ENCODE results near the gene ENAH.

Gene ENAH

DNA sequence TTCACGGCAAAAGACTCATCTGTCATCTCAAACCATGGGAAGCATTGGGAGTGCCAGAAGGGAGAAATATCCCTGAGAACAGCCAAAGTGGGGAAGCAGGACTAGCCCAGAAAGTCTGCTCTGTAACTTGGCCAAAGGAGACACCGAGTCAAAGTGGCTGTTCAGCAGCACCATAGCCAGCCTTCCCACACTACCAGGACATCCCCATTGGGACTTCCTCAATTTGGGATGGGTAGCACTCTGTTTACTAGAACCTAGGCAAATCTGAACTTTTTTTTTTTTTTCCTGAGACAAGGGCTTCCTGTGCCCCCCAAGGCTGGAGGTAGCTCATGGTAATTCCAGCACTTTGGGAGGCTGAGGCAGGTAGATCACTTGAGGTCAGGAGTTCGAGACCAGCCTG lies 93.0 kb downstream of the ENAH start:
- no peak for DNase-seq (ENCODE audit: low read depth)

DNA sequence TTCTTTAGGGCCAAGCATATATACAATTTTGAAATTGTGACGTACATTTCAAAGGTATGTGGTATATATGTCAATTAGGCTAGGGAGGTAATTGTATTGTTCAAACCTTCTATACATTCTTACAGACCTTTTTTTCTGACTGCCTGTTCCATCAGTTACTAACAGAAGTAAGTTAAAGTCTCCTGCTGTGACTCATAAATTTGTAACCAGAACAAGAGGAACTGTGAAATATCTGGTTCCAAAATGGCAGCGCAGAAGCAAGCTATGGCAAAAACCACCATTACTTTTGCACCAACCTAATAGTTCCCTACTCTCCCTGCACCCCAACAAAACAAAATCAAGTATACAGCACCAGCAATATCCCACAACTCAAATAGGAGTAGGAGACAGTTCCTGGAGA lies 93.6 kb downstream of the ENAH start:
- no peak for DNase-seq (ENCODE audit: low read depth)

DNA sequence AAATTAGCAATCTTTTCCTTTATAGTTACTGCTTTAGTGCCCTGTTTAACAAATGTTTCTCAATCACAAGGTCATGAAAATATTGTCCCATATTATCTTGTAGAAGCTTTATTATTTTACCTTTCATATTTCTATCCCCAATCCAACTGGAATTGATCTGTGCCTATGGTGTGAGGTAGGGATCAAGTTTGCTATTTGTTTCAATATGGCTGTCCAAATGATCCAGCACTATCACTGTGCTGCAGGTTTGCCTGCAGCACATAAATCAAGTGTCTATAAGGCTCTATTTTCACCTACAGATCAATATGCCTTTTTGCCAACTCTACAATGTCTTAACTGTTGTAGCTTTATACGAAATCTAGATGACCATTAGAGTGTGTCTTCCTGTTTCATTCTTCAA lies 96.2 kb downstream of the ENAH start:
- no peak for DNase-seq (ENCODE audit: low read depth)

DNA sequence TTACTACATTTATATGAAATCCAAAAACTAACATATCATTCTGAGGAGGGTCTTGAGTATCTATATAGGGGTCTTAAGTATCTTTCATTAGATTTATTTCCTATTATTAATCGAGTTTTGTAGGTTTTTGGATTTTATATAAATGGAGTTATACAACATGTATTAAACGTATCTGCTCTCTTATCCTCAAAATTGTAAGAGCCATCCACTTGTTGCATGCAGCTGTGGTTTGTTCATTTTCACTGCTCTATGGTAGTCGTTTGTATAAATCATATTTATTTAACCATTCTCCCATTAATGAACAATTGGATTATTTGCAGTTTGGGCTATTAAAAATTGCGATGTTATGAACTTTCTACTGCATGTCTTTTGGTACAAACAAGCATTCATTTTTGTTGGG lies 97.1 kb downstream of the ENAH start:
- DNase-seq (ENCODE audit: low read depth): no peak

DNA sequence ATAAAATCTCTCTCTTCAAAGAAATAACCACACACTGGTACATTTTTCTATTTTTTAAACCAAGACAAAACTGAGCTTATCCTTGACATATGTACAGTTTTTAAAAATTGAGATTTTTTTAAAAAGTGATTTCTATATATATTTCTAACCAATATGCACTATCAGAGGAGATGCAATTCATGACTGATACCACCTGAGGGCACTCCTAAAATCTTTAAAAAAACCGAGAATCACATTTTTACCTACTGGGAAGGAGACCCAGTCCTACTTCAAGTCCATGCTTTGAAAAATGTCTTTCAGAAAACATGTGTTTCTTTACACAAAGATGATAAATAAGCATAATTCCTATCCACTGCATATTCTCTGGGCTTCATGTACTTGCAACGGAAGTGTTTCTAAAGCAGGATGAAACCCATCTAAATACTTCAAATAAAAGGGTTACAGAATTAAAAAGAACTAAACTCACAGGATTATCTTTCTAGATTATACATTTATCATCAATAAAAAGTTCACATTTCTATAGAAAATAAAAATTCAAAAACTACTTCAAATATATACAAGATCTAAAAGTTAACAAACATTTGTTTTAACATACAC lies 98.6 kb downstream of the ENAH start:
- DNase-seq (ENCODE audit: low read depth): peak; percentile 61

DNA sequence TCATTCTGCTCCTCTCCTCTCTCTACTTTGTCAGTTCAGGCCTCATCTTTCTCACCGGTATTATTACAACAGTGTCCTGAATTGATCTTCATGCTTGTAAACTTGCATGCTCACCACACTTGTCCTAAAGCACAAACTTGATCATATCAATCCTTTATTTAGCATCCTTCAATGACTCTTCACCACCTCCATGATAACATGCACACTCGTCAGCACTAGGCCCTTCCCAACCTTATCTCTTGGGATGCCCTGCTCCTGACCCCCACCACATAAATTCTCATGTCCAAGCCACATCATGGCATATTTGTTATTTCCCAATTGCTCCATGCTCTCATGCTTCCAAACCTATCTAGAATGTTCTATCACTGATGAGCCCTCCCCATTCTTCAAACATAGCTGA lies 103.1 kb downstream of the ENAH start:
- DNase-seq (ENCODE audit: low read depth): no peak

DNA sequence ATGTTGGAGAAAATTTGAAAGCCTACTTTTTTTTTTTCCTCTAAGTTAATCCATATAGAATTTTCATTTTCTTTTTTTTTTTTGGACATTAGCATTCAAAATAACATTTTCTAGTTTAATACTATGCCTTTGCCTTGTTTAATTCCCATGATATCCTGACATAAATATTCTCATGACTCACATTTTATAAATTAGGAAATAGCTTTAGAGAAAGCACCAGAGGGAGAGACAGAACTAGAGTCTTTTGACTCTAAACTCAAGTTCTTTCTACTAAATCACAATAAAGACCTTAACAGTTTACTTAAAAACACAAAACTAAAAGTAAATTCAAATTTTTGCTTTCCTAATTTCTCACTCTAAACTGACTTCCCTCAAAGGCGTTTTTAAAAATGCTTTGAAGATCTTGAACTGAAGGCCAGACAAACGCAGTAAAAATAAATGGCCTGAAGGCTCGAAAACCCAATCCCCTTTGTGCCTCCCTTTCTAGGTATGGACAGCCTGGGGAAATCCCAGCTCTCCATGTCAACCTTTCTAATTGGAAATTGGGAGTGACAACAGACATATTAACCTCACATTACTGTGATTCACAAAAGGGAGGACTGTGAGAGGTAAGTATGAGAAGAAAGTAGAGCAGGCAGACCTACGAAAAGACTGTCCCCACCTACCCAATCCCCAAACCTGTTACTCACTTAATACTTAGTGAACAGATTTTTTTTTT lies 104.6 kb downstream of the ENAH start:
- no peak for DNase-seq (ENCODE audit: low read depth)

DNA sequence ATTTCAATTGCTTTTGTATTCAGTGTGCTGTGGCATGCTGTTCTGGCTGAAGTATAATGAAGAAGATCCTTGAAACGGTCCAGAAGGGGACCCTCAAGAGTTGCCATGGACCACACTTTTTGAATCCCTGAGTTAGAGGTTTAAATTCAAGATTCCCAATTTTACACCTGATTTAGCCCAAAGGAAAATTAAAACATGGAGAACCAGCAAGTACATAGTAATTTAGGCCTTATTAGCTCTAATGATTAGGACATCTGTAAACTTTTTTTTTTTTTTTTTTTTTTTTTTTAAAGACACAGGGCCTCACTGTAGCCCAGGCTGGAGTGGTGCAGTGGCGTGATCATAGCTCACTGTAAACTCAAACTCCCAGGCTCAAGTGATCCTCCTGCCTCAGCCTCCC lies 107.3 kb downstream of the ENAH start:
- DNase-seq (ENCODE audit: low read depth): no peak

DNA sequence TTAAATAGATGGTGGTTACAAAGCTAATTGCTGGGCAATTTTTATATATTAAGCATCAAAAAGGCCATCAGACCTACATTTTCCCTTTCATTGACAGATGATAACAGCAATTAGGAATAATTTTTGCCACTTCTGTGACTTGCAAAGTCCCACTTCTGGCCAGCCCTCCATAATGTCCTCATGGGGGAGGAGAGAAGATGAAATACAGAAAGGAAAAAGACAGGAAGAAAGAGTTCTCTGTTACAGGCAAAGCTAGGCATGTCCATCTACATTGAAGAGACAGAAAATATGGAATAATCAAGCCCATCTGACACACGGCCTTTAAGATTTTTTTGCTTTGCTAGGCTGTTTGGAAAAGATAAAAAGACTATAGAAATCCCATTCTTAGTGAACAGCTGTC lies 108.0 kb downstream of the ENAH start:
- DNase-seq (ENCODE audit: low read depth): no peak

DNA sequence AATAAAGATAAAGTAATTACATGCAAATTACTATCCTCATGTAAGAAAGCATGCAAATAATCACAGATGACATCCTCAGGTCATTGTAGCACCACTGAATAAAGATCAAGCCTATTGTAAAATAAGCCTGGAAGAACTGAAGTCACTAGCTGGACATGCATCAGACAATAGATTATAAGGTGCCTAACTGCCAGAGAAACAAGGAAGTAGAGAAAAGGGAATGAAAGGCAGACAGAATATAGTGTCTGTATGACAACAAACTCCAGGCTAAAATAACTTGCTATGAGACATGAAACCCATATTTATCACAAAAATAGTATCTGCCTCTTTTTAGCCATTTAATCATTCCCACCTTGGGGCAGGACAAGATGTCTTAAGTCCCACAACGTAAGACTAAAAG lies 108.7 kb downstream of the ENAH start:
- DNase-seq (ENCODE audit: low read depth): no peak

DNA sequence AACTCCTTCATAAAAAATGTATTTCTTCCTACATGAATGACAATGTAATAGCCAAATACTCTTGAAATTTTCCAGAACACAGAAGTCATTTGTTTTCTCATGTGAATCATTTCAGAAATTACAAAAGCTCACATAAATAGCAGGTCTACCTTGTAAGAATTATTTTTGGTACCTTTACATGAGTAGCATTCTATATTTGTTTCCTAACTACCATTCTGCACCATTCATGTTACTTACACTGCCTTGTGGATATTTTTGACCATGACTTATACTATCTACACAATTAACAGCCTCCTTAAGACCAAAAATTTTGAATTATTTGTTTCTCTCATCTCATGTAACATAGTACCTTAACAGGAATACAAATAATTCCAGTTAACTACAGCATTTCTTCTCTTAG lies 109.6 kb downstream of the ENAH start:
- DNase-seq (ENCODE audit: low read depth): no peak

DNA sequence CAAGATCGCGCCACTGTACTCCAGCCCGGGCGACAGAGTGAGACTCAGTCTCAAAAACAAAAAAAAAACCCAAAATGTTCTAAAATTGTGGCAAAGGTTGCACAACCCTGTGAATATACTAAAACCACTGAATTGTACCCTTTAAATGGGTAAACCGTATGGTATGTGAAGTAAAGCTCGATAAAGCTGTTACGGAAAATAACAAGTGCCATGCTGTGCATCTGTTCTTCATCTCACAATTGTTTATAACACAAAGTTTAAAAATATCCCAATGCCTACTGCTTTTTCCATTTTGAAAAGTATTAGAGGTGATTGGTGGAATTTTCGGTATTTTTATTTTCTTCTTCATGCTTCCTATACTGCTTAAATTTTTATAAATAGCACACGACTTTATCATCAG lies 111.5 kb downstream of the ENAH start:
- no peak for DNase-seq (ENCODE audit: low read depth)

DNA sequence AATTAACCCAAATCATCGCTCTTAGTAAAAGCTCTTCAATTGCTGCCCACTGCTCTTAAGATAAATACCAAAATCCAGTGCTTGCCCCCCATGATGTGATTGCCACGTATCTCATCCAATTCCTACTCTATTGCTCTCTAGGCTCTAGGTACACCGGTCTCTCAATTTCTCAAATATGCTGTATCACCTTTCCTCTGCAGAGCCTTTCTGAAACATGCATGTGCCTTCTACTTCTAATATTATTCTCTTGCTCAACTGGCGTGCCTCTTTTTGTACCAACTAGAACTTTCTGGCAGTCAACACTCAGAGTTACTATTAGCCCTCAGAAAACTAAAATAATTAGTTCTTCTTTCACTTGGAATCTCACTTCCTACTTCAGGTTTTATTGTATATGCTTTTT lies 113.3 kb downstream of the ENAH start:
- DNase-seq (ENCODE audit: low read depth): no peak

DNA sequence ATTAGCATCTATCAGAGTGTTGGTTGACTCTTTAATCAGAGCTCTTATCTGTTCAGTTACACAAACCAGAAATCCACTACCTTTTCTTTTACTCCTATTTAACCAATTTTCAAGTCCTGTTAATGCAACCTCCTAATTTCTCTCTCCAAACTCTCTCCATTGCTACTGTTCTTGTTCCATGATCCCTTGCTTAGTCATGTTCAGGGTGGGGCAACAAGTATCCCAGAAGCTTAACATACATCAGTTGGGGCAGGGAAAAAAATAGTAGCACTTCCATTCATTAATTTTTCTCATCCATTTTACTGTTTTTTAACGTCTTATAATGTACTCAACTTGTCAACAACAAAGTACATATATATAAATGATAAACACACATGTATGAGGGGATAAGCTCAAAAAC lies 113.9 kb downstream of the ENAH start:
- no peak for DNase-seq (ENCODE audit: low read depth)

DNA sequence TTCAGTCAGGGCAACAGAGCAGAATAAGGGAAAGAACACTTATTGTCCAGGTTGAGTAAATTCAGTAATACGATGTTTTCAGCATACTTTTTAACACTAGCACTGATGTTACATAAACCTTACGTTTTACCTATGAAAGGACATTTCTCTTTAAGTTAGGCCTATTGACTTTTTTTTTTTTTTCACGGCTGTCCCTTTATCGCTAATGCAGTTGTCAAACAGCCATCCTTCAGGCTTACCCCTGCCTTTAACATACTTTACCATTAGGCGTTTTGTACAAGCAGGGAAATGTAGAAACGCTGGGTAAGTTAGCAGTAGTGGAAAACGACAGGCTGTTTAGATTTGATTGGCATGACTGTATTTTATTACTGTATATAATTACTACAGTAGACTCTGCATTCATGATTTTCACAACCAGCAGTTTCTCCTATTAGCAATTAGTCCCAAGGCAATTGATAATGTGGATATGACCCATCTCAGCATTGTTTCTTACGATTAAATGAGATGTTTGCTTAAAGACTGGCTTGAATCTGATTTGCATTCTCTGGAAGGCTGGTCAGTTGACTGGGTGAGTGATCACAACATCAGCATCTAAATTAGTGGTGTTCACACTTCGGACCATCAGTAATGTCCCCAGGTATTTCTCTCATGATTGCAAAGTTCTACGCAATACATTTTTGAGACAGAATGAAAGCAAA lies 115.2 kb downstream of the ENAH start:
- DNase-seq (ENCODE audit: low read depth): no peak

DNA sequence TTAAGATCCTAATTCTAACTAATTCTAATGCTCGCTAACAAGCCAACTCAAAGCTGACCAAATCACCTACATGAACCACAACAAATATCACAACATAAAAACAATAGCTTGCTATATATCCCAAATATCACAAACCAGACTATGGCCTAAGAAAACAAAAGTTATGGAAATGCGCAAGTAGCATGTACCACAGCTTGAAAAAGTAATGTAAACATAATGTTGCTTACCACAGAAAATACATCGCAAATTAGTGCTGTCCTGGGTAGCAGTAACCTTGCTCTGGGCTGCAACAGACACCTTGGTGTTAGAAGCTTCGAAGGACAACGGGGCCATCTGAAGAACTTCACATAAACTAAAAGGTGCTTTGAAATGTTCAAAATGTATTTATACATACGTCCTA lies 117.6 kb downstream of the ENAH start:
- no peak for DNase-seq (ENCODE audit: low read depth)

DNA sequence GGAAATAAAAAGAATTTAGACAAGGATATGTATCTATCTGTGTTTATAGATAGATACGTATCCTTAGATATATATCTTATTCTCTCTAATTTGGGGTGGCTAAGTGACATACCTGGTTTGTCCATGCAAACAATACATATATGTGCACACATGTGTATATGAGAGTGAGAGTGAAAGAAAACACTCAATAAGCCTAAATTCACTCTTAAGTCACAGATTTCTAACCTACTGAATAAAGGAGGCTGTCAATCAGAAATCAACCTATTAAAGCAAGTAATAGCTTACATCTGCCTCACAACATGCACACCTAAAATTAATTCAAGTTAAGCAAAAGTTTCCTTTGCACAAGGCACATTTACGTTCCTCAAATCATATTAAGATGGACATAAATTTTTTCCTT lies 118.2 kb downstream of the ENAH start:
- DNase-seq (ENCODE audit: low read depth): no peak

DNA sequence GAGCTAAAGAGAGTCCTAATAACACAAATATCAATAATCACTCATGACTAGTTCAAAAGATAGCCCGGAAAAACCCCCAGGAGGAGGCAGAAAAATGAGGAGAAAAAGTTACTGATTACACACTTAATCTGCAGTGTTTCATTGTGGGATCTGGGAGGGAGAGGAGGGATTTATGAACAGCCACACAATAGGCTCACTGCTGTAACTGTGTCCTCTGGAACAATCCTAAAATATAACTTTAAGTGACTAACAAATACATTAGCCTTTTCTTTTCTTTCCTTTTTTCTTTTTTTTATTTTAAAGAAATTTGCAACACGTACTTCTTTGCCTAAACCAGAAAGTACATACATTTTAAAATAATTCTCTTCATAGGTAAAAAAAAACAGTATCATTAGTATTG lies 118.8 kb downstream of the ENAH start:
- DNase-seq (ENCODE audit: low read depth): no peak

DNA sequence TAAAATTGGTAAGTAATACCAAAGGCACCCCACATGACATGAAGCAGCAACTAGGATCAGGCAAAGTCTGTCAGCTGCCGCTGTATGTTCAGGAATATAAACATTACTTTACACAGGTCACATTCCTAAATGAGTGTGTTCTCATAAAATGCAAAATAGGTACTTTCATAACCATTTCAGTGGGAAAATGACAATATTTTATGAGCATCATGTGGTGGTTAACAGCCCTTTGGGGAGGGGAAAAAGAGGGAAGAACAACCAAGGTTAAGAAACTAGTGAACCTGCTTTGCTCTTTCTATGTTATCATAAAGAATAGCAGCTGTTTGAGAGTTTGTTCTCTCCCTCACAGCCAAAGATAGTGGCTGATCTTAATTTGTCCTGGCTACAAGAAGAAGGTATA lies 119.7 kb downstream of the ENAH start:
- peak; percentile 8 for DNase-seq (ENCODE audit: low read depth)

DNA sequence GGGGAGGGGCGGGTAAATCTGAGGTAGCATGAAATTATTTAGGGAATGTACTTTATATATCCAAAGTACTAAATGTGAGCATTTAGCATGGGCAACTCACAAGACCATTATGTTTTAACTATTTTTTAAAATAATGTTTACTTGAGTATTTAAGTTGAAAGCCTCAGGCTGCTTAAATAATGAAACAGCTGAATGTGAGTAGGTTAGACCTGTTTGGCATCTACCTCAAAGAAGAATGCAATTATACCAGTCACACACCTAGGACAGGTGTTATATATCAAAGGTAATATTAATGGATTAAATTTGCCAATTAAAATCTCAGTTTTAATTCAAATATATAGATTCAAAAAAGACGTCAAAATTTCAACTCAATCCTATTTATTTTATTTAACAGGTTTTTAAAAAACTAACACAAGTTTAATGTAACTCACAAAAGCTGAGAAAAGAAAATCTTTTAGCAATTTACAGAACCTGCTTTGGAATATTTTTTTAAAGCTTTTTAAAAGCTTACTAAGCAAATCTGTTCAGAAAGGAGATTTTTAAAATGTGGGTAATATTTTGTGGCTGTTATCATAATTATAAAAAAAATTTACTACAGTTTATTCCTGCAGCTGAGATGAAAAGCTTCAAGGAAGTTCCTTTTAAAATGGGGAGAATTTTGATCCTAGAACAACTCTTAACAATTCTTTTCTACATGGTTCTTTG lies 120.5 kb downstream of the ENAH start:
- no peak for DNase-seq (ENCODE audit: low read depth)

DNA sequence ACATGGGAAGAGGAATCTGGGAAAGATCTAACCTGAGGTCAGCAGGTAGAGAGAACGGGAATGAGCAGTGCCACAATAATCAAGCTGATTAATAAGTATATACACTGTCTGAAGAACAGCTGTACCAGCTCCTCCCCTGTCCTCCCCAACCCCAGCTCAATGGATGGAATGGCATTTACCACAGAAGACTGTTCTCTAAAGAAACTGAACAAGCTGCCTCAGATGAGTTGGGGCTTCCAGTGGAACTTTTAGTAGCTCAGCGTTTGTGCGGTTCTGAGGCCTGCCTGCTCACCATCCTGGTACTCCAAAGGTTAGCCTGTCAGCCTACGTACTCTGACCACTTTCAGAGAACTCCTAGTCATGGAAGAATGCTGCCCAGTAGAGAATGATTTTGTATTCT lies 123.2 kb downstream of the ENAH start:
- no peak for DNase-seq (ENCODE audit: low read depth)

DNA sequence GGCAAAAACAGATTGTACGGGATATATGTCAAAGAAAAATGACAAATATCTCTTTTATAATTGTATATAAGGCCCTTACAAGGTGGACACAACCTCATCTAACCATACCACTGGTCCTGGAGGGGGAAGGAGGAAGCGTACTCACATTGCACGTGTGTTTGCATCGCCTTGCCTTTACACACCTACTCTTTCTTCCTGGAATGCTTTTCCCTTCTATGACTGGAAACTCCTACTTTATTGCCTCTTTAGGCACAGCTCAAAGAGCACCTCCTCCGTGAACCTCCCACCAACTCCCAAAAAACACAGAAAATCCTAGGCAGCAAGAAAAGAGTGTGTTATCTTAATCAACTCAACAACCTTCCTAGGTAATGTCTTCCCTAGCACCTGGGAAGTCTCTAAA lies 125.3 kb downstream of the ENAH start:
- no peak for DNase-seq (ENCODE audit: low read depth)

DNA sequence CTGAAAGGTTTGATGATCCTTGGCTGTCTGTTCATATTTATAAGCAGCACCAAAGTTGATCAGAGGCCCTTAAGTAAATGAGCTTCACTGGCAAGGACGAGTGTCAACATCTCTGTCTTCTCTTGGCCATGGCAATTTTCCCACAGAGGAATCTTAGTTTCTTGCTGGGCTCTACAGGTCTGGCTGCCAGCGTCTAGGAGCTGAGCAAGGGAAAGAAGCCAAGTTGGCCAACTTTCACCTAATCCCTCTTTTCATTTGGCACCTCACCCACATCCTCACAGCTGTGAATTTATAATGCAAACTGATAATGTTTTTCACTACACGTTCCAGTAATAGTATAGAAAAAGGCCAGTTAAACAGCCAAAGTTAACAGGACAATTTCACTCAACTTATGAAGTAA lies 126.0 kb downstream of the ENAH start:
- DNase-seq (ENCODE audit: low read depth): no peak
